ENCODE measurements around the gene RXFP3. TPM values are rescaled to one million over a fixed set of nuclear protein-coding genes. Genes with fewer than 3 reads are reported as not detected.
A peak's percentile ranks its signal among the peaks of the same experiment; 100 is the strongest.

RXFP3 gene, protein sequence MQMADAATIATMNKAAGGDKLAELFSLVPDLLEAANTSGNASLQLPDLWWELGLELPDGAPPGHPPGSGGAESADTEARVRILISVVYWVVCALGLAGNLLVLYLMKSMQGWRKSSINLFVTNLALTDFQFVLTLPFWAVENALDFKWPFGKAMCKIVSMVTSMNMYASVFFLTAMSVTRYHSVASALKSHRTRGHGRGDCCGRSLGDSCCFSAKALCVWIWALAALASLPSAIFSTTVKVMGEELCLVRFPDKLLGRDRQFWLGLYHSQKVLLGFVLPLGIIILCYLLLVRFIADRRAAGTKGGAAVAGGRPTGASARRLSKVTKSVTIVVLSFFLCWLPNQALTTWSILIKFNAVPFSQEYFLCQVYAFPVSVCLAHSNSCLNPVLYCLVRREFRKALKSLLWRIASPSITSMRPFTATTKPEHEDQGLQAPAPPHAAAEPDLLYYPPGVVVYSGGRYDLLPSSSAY
- total RNA-seq: not detected

DNA sequence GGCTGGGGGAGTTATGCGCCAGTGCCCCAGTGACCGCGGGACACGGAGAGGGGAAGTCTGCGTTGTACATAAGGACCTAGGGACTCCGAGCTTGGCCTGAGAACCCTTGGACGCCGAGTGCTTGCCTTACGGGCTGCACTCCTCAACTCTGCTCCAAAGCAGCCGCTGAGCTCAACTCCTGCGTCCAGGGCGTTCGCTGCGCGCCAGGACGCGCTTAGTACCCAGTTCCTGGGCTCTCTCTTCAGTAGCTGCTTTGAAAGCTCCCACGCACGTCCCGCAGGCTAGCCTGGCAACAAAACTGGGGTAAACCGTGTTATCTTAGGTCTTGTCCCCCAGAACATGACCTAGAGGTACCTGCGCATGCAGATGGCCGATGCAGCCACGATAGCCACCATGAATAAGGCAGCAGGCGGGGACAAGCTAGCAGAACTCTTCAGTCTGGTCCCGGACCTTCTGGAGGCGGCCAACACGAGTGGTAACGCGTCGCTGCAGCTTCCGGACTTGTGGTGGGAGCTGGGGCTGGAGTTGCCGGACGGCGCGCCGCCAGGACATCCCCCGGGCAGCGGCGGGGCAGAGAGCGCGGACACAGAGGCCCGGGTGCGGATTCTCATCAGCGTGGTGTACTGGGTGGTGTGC lies at the start of gene RXFP3:
RXFP3 (plus strand) TSS at position 6 of the 636 bp plus-strand sequence; CDS start at position 361, 355 bp downstream.
- Histone ChIP-seq H3K4me1 (peaks cover 12 to 18% (median 13%) of the 10 kb centered on the region in 4 donors), H3K9me3 (no peaks in the 10 kb centered on the region), H3K27me3 (peaks cover 0 to 26% (median 15%) of the 10 kb centered on the region in 4 donors), H3K4me3 (peak within 1 kb of the TSS in 3 of 4 donors; percentile 7 to 34 (median 31)), H3K27ac (no peak within 1 kb of the TSS), H3K36me3 (no peaks in the 10 kb centered on the region)
- peak in 1 of 2 donors; percentile 73 for DNase-seq
- WGBS, 2 donors: 5 to 12% methylated on average over 7 to 37 of the region's 45 CpGs
- ATAC-seq (ENCODE audit: low FRiP score in 2 of 2): peak in 1 of 2 donors; percentile 8
- TF ChIP-seq POLR2A (IDR thresholded peaks at IDR 0.05) (no peak), POLR2AphosphoS5 (IDR thresholded peaks at IDR 0.05) (no peak), EP300 (IDR thresholded peaks at IDR 0.05) (no peak)
- TF ChIP-seq, protein P1, sequence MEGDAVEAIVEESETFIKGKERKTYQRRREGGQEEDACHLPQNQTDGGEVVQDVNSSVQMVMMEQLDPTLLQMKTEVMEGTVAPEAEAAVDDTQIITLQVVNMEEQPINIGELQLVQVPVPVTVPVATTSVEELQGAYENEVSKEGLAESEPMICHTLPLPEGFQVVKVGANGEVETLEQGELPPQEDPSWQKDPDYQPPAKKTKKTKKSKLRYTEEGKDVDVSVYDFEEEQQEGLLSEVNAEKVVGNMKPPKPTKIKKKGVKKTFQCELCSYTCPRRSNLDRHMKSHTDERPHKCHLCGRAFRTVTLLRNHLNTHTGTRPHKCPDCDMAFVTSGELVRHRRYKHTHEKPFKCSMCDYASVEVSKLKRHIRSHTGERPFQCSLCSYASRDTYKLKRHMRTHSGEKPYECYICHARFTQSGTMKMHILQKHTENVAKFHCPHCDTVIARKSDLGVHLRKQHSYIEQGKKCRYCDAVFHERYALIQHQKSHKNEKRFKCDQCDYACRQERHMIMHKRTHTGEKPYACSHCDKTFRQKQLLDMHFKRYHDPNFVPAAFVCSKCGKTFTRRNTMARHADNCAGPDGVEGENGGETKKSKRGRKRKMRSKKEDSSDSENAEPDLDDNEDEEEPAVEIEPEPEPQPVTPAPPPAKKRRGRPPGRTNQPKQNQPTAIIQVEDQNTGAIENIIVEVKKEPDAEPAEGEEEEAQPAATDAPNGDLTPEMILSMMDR (IDR thresholded peaks at IDR 0.05): no peak

DNA sequence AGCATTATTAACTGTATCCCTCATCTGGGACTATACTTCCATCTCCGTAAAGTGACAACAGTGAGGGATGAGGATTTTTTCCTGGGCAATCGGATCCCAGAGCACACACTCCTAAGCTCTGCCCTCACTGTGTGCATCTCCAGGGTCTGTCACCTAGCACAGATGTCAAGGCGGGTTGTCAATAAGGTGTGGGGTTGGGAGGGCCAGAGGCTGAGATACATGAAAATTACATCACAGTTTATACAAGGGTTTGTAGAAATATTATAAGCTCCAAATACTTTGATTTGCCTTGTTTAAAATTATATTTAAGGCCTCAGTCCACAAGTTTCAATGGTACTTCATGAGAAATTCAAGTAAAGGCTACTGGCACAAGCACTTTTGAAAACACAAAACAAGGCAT lies 48.9 kb upstream of the RXFP3 start:
- peaks cover 0 to 2% (median 0%) of the 10 kb centered on the region in 4 donors for H3K27me3 ChIP-seq
- no peak for DNase-seq
- TF ChIP-seq, protein P1 (IDR thresholded peaks at IDR 0.05): no peak
- no peak for TF ChIP-seq POLR2AphosphoS5 (IDR thresholded peaks at IDR 0.05)
- TF ChIP-seq EP300 (IDR thresholded peaks at IDR 0.05): no peak
- TF ChIP-seq POLR2A (IDR thresholded peaks at IDR 0.05): no peak
- no peak overlapping the region for H3K4me3 ChIP-seq
- H3K27ac ChIP-seq: no peak overlapping the region
- ATAC-seq (ENCODE audit: low FRiP score in 2 of 2): no peak
- 71 to 87% methylated on average over 3 of the region's 3 CpGs for WGBS, 2 donors
- H3K4me1 ChIP-seq: peaks cover 7 to 8% (median 7%) of the 10 kb centered on the region in 4 donors
- no peaks in the 10 kb centered on the region for H3K36me3 ChIP-seq
- H3K9me3 ChIP-seq: no peaks in the 10 kb centered on the region

DNA sequence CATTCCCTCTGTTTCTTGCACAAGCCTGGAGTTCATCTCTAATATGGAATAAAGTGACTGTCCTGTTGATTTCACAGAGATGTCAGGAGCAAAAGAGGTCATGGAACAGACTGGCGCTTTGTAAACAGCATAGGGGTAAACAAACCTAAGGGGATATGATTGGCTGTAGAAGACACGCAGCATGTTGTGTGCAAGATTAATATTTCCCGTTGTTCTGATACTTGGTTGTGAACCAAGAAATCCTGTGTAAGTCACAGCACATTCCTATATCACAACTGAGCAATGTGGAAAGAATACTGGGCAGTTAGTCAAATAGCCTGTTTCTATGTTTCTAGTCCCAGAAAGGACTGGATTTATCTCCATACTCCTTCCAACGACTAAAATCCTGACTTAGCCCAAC lies 47.6 kb upstream of the RXFP3 start:
- 41 to 44% methylated on average over 4 of the region's 4 CpGs for WGBS, 2 donors
- peak overlapping the region in 1 of 4 donors; percentile 40 for H3K27ac ChIP-seq
- peaks cover 0 to 2% (median 0%) of the 10 kb centered on the region in 4 donors for H3K27me3 ChIP-seq
- H3K4me3 ChIP-seq: no peak overlapping the region
- ATAC-seq (ENCODE audit: low FRiP score in 2 of 2): no peak
- DNase-seq: no peak
- H3K4me1 ChIP-seq: peaks cover 8 to 14% (median 9%) of the 10 kb centered on the region in 4 donors
- TF ChIP-seq EP300 (IDR thresholded peaks at IDR 0.05): no peak
- TF ChIP-seq POLR2AphosphoS5 (IDR thresholded peaks at IDR 0.05): peak; percentile 13 to 34
- no peaks in the 10 kb centered on the region for H3K9me3 ChIP-seq
- no peaks in the 10 kb centered on the region for H3K36me3 ChIP-seq

DNA sequence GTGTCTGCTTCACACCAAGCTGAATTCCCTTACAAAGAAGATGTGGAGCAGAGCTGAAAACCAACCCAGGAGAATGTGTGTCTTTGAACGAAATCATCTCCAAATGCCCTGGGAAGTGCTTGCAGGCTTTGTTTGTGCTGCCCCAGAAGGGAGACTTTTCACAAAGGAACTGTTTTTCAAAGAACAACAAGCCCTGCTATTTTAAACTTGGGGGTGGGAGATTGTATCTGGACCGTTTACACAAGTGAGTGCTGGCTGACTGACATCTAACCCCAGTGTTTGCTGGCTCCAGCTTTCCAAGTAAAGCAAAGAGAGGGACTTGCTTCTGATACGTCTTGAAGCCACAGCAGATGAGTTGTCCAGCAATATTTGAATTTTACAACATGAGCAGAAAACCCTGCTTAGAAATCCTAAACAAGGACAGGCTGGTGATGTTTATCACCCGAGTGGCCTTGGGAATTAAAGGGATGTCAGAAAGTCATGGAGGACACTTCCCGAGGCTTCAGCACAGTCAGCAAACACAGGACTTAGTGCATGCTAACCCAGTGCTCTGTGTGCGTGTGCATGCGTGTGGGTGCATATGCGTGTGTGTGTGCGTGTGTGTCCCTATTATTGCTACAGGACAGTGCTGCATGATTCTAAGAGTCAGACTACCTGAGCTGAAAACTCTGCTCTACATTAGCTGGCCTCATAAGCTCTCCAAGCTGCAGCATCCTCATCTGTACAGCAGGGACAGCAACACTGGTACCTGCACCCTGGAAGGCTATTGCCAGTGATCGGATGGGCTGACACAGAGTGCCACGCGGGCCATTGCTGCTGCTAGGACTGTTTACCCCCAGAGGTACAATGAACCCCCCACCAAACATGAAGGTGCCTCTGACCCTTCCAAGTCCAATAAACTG lies 45.8 kb upstream of the RXFP3 start:
- H3K4me3 ChIP-seq: peak overlapping the region in 3 of 4 donors; percentile 19 to 48 (median 46)
- no peak for TF ChIP-seq EP300 (IDR thresholded peaks at IDR 0.05)
- TF ChIP-seq POLR2AphosphoS5 (IDR thresholded peaks at IDR 0.05): no peak
- TF ChIP-seq, protein P1 (IDR thresholded peaks at IDR 0.05): peak in 1 of 6 experiments; percentile 14
- no peak for TF ChIP-seq POLR2A (IDR thresholded peaks at IDR 0.05)
- peaks cover 0 to 2% (median 0%) of the 10 kb centered on the region in 4 donors for H3K27me3 ChIP-seq
- H3K27ac ChIP-seq: peak overlapping the region in 2 of 4 donors; percentile 2 to 21
- ATAC-seq (ENCODE audit: low FRiP score in 2 of 2) (peak in 1 of 2 donors; percentile 27), DNase-seq (no peak)
- peaks cover 8 to 14% (median 9%) of the 10 kb centered on the region in 4 donors for H3K4me1 ChIP-seq
- H3K36me3 ChIP-seq: no peaks in the 10 kb centered on the region
- no peaks in the 10 kb centered on the region for H3K9me3 ChIP-seq
- 53 to 65% methylated on average over 7 to 12 of the region's 12 CpGs for WGBS, 2 donors

All from upper lobe of left lung (tissue), 6 donors.